SK-N-SH (cell line): ENCODE data around the gene BTN3A1.

ENCODE experiments used
- GABPA ChIP-seq: IDR thresholded peaks from 2 replicates; pipeline ENCODE4 v1.4.0; 2012; ENCODE audit warnings: low read depth, mild to moderate bottlenecking
- JUND ChIP-seq: IDR thresholded peaks from 2 replicates; pipeline ENCODE4 v1.4.0; 2012
- MXI1 ChIP-seq: IDR thresholded peaks from 2 replicates; pipeline ENCODE4 v1.6.1; 2012; ENCODE audit warnings: mild to moderate bottlenecking, low read depth, low read length, improper control_type of control experiment
- RAD21 ChIP-seq: IDR thresholded peaks from 2 replicates; pipeline ENCODE4 v1.6.1; 2012; ENCODE audit warnings: mild to moderate bottlenecking, low read length
- TCF12 ChIP-seq: IDR thresholded peaks from 2 replicates; pipeline ENCODE4 v1.4.0; 2012
- TF ChIP-seq, protein P1 (sequence below): IDR thresholded peaks from 2 replicates; pipeline ENCODE4 v1.4.0; 2012; ENCODE audit warnings: low read depth
- TF ChIP-seq, protein P2 (sequence below): fragments of 200-600 bp; sonication (generic); IDR thresholded peaks from 2 replicates; pipeline ENCODE4 v1.6.1; 2017; ENCODE audit warnings: antibody characterized with exemption, mild to moderate bottlenecking, moderate library complexity

GRCh38 chr6:26355366-26355765 lies 46.7 kb upstream of the BTN3A1 start:
- TF ChIP-seq, protein P1, sequence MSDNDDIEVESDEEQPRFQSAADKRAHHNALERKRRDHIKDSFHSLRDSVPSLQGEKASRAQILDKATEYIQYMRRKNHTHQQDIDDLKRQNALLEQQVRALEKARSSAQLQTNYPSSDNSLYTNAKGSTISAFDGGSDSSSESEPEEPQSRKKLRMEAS, result no peak
- TF ChIP-seq GABPA, result no peak
- TF ChIP-seq, protein P2, sequence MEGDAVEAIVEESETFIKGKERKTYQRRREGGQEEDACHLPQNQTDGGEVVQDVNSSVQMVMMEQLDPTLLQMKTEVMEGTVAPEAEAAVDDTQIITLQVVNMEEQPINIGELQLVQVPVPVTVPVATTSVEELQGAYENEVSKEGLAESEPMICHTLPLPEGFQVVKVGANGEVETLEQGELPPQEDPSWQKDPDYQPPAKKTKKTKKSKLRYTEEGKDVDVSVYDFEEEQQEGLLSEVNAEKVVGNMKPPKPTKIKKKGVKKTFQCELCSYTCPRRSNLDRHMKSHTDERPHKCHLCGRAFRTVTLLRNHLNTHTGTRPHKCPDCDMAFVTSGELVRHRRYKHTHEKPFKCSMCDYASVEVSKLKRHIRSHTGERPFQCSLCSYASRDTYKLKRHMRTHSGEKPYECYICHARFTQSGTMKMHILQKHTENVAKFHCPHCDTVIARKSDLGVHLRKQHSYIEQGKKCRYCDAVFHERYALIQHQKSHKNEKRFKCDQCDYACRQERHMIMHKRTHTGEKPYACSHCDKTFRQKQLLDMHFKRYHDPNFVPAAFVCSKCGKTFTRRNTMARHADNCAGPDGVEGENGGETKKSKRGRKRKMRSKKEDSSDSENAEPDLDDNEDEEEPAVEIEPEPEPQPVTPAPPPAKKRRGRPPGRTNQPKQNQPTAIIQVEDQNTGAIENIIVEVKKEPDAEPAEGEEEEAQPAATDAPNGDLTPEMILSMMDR, result no peak
- no peak for TF ChIP-seq MXI1
- no peak for TF ChIP-seq RAD21
- no peak for TF ChIP-seq TCF12
- TF ChIP-seq JUND, result no peak
